Astrocyte (in vitro differentiated cells and primary cell): ENCODE results near the gene GEMIN8. TPM values are rescaled to one million over a fixed set of nuclear protein-coding genes. Genes with fewer than 3 reads are reported as not detected.

Source experiments
- DNase-seq: peaks from one replicate; pipeline ENCODE4 v3.0.0-alpha.2; 2010; ENCODE audit warnings: low read depth
- FAIRE-seq: peaks from 2 replicates; lab custom pipeline; 2011; peaks lifted over from hg19 to GRCh38; lab: Jason Lieb, UNC
- H2AFZ ChIP-seq: 2 replicates; pipeline ENCODE4 v1.6.0; 2012; ENCODE audit warnings: low read depth, low read length, inconsistent platforms
- H3K27ac ChIP-seq: 2 replicates; pipeline ENCODE4 v1.5.1; 2011; ENCODE audit warnings: low read depth, low read length, inconsistent platforms
- H3K27me3 ChIP-seq: 2 replicates; pipeline ENCODE4 v1.6.0; 2011; ENCODE audit warnings: low read length, inconsistent platforms; ENCODE audit not compliant: insufficient read depth
- H3K36me3 ChIP-seq: 2 replicates; pipeline ENCODE4 v1.5.1; 2011; ENCODE audit warnings: low read length, inconsistent platforms; ENCODE audit not compliant: insufficient read depth
- H3K4me1 ChIP-seq: 2 replicates; pipeline ENCODE4 v1.5.1; 2011; ENCODE audit warnings: low read length, inconsistent platforms; ENCODE audit not compliant: insufficient read depth
- H3K4me2 ChIP-seq: 2 replicates; pipeline ENCODE4 v1.6.0; 2012; ENCODE audit warnings: low read length, inconsistent platforms
- H3K4me3 ChIP-seq: 2 replicates; pipeline ENCODE4 v1.5.1; 2011; ENCODE audit warnings: low read depth, mild to moderate bottlenecking, low read length, inconsistent platforms; ENCODE audit not compliant: insufficient read depth
- H3K79me2 ChIP-seq: 2 replicates; pipeline ENCODE4 v1.6.0; 2012; ENCODE audit warnings: mild to moderate bottlenecking, low read length, inconsistent platforms; ENCODE audit not compliant: insufficient read depth
- H3K9ac ChIP-seq: 2 replicates; pipeline ENCODE4 v1.6.0; 2012; ENCODE audit warnings: mild to moderate bottlenecking, low read length, inconsistent platforms
- H3K9me3 ChIP-seq: 2 replicates; pipeline ENCODE4 v1.5.1; 2012; ENCODE audit warnings: low read depth, mild to moderate bottlenecking, low read length, inconsistent platforms; ENCODE audit not compliant: insufficient read depth
- H4K20me1 ChIP-seq: 2 replicates; pipeline ENCODE4 v1.6.0; 2012; ENCODE audit warnings: low read length, inconsistent platforms; ENCODE audit not compliant: insufficient read depth
- H3K27ac Mint-ChIP-seq: one replicate; pipeline ENCODE4 v1.8.0; 2021; ENCODE audit warnings: mild to moderate bottlenecking, mixed read lengths; ENCODE audit not compliant: unreplicated experiment
- H3K27me3 Mint-ChIP-seq: one replicate; pipeline ENCODE4 v1.8.0; 2021; ENCODE audit warnings: low read depth, mixed read lengths; ENCODE audit not compliant: unreplicated experiment
- H3K36me3 Mint-ChIP-seq: one replicate; pipeline ENCODE4 v1.8.0; 2021; ENCODE audit warnings: low read depth, mixed read lengths; ENCODE audit not compliant: unreplicated experiment
- H3K4me1 Mint-ChIP-seq: one replicate; pipeline ENCODE4 v1.8.0; 2021; ENCODE audit warnings: low read depth, mixed read lengths; ENCODE audit not compliant: unreplicated experiment
- H3K4me3 Mint-ChIP-seq: one replicate; pipeline ENCODE4 v1.8.0; 2021; ENCODE audit warnings: mild to moderate bottlenecking, moderate library complexity, mixed read lengths; ENCODE audit not compliant: unreplicated experiment
- H3K9me3 Mint-ChIP-seq: one replicate; pipeline ENCODE4 v1.8.0; 2021; ENCODE audit warnings: mild to moderate bottlenecking, mixed read lengths; ENCODE audit not compliant: unreplicated experiment
- EZH2 ChIP-seq: IDR thresholded peaks from 2 replicates; pipeline ENCODE4 v1.6.1; 2012; ENCODE audit warnings: mild to moderate bottlenecking, low read length, inconsistent platforms; ENCODE audit not compliant: insufficient read depth
- total RNA-seq: library from RNA; stranded (reverse); gene quantifications from 2 replicates; pipeline ENCODE4 v1.2.1, GENCODE V29; 2021
- TF ChIP-seq, protein P1 (sequence below): IDR thresholded peaks from 2 replicates; pipeline ENCODE4 v1.5.1; 2011; ENCODE audit warnings: low read depth, mild to moderate bottlenecking, inconsistent platforms, low read length, moderate library complexity; ENCODE audit not compliant: insufficient read depth

The GEMIN8 gene
- total RNA-seq, 1 donor from 2014 or later: 10.5 TPM

DNA sequence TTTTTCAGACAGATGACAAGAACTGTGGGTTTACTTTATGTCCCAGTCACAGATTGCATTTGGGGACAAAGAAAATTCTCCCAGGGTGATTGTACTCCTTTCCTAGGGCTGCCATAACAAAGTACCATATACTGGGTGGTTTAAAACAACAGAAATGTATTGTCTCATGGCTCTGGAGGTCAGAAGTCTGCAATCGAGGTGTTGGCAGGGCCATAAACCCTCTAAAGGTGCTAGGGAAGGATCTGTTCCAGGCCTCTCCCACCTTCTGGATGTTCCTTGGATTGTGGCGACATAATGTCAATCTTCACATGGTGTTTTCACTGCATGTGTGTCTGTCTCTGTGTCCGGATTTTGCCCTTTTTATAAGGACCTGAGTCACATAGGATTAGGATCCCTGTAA lies 12.3 kb downstream of the GEMIN8 start:
- FAIRE-seq: no peak
- no peak overlapping the region for H2AFZ ChIP-seq
- H3K79me2 ChIP-seq: no peaks in the 10 kb centered on the region
- no peaks in the 10 kb centered on the region for H3K27me3 ChIP-seq
- no peak overlapping the region for H3K27ac Mint-ChIP-seq
- H3K36me3 Mint-ChIP-seq: peaks cover 8% of the 10 kb centered on the region
- no peak overlapping the region for H3K9ac ChIP-seq
- peaks cover 2% of the 10 kb centered on the region for H3K4me1 Mint-ChIP-seq
- TF ChIP-seq, protein P1, sequence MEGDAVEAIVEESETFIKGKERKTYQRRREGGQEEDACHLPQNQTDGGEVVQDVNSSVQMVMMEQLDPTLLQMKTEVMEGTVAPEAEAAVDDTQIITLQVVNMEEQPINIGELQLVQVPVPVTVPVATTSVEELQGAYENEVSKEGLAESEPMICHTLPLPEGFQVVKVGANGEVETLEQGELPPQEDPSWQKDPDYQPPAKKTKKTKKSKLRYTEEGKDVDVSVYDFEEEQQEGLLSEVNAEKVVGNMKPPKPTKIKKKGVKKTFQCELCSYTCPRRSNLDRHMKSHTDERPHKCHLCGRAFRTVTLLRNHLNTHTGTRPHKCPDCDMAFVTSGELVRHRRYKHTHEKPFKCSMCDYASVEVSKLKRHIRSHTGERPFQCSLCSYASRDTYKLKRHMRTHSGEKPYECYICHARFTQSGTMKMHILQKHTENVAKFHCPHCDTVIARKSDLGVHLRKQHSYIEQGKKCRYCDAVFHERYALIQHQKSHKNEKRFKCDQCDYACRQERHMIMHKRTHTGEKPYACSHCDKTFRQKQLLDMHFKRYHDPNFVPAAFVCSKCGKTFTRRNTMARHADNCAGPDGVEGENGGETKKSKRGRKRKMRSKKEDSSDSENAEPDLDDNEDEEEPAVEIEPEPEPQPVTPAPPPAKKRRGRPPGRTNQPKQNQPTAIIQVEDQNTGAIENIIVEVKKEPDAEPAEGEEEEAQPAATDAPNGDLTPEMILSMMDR: no peak
- no peak for TF ChIP-seq EZH2
- no peak for DNase-seq
- no peaks in the 10 kb centered on the region for H4K20me1 ChIP-seq
- H3K4me1 ChIP-seq: no peaks in the 10 kb centered on the region
- H3K4me3 Mint-ChIP-seq: no peak overlapping the region
- H3K27me3 Mint-ChIP-seq: no peaks in the 10 kb centered on the region
- no peaks in the 10 kb centered on the region for H3K36me3 ChIP-seq
- no peaks in the 10 kb centered on the region for H3K9me3 Mint-ChIP-seq
- no peak overlapping the region for H3K27ac ChIP-seq
- H3K4me3 ChIP-seq: no peak overlapping the region
- H3K9me3 ChIP-seq: no peaks in the 10 kb centered on the region
- H3K4me2 ChIP-seq: no peak overlapping the region

- Histone ChIP-seq H3K4me2 (no peak overlapping the region), H3K36me3 (no peaks in the 10 kb centered on the region), H3K9ac (no peak overlapping the region), H3K4me3 (no peak overlapping the region), H3K79me2 (no peaks in the 10 kb centered on the region), H4K20me1 (no peaks in the 10 kb centered on the region), H3K27me3 (no peaks in the 10 kb centered on the region), H3K27ac (no peak overlapping the region), H3K9me3 (no peaks in the 10 kb centered on the region), H3K4me1 (no peaks in the 10 kb centered on the region), H2AFZ (no peak overlapping the region)
- TF ChIP-seq, protein P1: no peak
- no peak for TF ChIP-seq EZH2
- Mint-ChIP-seq H3K4me3 (no peak overlapping the region), H3K4me1 (peaks cover 2% of the 10 kb centered on the region), H3K9me3 (no peaks in the 10 kb centered on the region), H3K27me3 (no peaks in the 10 kb centered on the region), H3K27ac (peak overlapping the region; percentile 72), H3K36me3 (peaks cover 8% of the 10 kb centered on the region)
- DNase-seq: no peak
- FAIRE-seq: peak; percentile 94
Measured at GRCh38 chrX:14015941-14016340, 13.8 kb downstream of the GEMIN8 start.

GRCh38 chrX:14015294-14015693 lies 14.4 kb downstream of the GEMIN8 start:
- Histone ChIP-seq H3K27ac (no peak overlapping the region), H3K36me3 (no peaks in the 10 kb centered on the region), H3K9me3 (no peaks in the 10 kb centered on the region), H3K27me3 (no peaks in the 10 kb centered on the region), H4K20me1 (no peaks in the 10 kb centered on the region), H3K4me1 (no peaks in the 10 kb centered on the region), H3K4me2 (no peak overlapping the region), H3K9ac (no peak overlapping the region), H2AFZ (no peak overlapping the region), H3K79me2 (no peaks in the 10 kb centered on the region), H3K4me3 (no peak overlapping the region)
- DNase-seq (no peak), FAIRE-seq (peak; percentile 78)
- TF ChIP-seq, protein P1: no peak
- no peak for TF ChIP-seq EZH2
- H3K4me3 Mint-ChIP-seq: no peak overlapping the region
- H3K27me3 Mint-ChIP-seq: no peaks in the 10 kb centered on the region
- peaks cover 2% of the 10 kb centered on the region for H3K4me1 Mint-ChIP-seq
- H3K27ac Mint-ChIP-seq: peak overlapping the region; percentile 69
- H3K36me3 Mint-ChIP-seq: peaks cover 8% of the 10 kb centered on the region
- H3K9me3 Mint-ChIP-seq: no peaks in the 10 kb centered on the region
